ENCODE measurements around the gene FHOD3. TPM values are rescaled to one million over a fixed set of nuclear protein-coding genes. Genes with fewer than 3 reads are reported as not detected.

The FHOD3 gene
- total and polyA plus RNA-seq, 9 of the 15 experiments (the other 6 are each of a cell fraction or from before 2014, with no cell fraction given): 0.11 TPM; not detected in 8

DNA sequence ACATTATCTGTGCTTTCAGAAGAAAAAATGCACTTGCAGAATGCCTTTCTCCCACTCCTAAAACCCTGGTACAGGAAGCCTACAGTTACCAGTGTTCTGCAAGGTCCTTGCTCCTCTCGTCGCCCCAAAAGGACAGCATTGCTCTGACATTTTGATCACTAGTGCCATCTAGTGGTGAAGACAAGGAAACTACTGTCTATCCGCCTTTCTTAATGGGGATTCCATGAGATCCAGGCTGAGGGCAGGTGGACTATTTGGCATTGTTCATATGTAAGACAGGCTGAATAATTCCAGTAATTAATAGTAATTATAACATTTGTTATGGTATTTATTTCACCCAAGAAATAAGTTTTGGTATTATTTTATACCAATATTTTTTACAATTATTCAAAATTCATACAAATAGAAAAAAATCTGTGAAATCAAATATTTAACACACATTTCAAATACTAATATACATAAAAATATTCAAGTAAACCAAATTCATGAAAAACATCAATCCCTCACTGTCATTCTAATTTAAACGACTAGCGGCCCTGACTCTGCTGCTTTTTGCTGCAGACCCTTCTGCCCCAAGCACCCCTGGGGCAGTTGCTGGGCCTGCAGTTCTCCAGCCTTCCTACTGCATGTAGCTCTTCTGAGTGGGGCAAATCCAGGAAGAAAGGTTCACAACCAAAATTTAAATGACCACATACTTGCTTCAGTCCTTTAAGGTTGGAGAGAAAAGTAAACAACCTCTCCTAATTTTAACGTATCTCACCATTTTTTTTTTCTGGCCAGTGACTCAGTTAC is 512.3 kb downstream of the FHOD3 start (continued):
- TF ChIP-seq, protein P1, sequence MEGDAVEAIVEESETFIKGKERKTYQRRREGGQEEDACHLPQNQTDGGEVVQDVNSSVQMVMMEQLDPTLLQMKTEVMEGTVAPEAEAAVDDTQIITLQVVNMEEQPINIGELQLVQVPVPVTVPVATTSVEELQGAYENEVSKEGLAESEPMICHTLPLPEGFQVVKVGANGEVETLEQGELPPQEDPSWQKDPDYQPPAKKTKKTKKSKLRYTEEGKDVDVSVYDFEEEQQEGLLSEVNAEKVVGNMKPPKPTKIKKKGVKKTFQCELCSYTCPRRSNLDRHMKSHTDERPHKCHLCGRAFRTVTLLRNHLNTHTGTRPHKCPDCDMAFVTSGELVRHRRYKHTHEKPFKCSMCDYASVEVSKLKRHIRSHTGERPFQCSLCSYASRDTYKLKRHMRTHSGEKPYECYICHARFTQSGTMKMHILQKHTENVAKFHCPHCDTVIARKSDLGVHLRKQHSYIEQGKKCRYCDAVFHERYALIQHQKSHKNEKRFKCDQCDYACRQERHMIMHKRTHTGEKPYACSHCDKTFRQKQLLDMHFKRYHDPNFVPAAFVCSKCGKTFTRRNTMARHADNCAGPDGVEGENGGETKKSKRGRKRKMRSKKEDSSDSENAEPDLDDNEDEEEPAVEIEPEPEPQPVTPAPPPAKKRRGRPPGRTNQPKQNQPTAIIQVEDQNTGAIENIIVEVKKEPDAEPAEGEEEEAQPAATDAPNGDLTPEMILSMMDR (IDR thresholded peaks at IDR 0.05 in 2 of 3, conservative IDR thresholded peaks at IDR 0.05 in 1 of 3; ENCODE audit: insufficient read depth in 2 of 3, low read depth in 1 of 3, low read length in 3 of 3): peak; percentile 77 to 86 (median 83)
- no peak for TF ChIP-seq ZFP30 (CRISPR knock-in tag; IDR thresholded peaks at IDR 0.05; ENCODE audit: borderline replicate concordance)
- TF ChIP-seq HCFC1 (IDR thresholded peaks at IDR 0.05; ENCODE audit: low read depth, low read length): 0 out of 2 replicates have a peak, but pooled peaks have one; percentile 11
- no peak for TF ChIP-seq RBM34 (IDR thresholded peaks at IDR 0.05; ENCODE audit: borderline replicate concordance, insufficient read depth, low read length)
- TF ChIP-seq, protein P2, sequence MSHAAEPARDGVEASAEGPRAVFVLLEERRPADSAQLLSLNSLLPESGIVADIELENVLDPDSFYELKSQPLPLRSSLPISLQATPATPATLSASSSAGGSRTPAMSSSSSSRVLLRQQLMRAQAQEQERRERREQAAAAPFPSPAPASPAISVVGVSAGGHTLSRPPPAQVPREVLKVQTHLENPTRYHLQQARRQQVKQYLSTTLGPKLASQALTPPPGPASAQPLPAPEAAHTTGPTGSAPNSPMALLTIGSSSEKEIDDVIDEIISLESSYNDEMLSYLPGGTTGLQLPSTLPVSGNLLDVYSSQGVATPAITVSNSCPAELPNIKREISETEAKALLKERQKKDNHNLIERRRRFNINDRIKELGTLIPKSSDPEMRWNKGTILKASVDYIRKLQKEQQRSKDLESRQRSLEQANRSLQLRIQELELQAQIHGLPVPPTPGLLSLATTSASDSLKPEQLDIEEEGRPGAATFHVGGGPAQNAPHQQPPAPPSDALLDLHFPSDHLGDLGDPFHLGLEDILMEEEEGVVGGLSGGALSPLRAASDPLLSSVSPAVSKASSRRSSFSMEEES (CRISPR knock-in tag; IDR thresholded peaks at IDR 0.05): no peak
- TF ChIP-seq, protein P3, sequence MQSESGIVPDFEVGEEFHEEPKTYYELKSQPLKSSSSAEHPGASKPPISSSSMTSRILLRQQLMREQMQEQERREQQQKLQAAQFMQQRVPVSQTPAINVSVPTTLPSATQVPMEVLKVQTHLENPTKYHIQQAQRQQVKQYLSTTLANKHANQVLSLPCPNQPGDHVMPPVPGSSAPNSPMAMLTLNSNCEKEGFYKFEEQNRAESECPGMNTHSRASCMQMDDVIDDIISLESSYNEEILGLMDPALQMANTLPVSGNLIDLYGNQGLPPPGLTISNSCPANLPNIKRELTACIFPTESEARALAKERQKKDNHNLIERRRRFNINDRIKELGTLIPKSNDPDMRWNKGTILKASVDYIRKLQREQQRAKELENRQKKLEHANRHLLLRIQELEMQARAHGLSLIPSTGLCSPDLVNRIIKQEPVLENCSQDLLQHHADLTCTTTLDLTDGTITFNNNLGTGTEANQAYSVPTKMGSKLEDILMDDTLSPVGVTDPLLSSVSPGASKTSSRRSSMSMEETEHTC (IDR thresholded peaks at IDR 0.05): no peak
- TF ChIP-seq, protein P4, sequence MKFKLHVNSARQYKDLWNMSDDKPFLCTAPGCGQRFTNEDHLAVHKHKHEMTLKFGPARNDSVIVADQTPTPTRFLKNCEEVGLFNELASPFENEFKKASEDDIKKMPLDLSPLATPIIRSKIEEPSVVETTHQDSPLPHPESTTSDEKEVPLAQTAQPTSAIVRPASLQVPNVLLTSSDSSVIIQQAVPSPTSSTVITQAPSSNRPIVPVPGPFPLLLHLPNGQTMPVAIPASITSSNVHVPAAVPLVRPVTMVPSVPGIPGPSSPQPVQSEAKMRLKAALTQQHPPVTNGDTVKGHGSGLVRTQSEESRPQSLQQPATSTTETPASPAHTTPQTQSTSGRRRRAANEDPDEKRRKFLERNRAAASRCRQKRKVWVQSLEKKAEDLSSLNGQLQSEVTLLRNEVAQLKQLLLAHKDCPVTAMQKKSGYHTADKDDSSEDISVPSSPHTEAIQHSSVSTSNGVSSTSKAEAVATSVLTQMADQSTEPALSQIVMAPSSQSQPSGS (CRISPR knock-in tag; IDR thresholded peaks at IDR 0.05): no peak
- TF ChIP-seq, protein P5, sequence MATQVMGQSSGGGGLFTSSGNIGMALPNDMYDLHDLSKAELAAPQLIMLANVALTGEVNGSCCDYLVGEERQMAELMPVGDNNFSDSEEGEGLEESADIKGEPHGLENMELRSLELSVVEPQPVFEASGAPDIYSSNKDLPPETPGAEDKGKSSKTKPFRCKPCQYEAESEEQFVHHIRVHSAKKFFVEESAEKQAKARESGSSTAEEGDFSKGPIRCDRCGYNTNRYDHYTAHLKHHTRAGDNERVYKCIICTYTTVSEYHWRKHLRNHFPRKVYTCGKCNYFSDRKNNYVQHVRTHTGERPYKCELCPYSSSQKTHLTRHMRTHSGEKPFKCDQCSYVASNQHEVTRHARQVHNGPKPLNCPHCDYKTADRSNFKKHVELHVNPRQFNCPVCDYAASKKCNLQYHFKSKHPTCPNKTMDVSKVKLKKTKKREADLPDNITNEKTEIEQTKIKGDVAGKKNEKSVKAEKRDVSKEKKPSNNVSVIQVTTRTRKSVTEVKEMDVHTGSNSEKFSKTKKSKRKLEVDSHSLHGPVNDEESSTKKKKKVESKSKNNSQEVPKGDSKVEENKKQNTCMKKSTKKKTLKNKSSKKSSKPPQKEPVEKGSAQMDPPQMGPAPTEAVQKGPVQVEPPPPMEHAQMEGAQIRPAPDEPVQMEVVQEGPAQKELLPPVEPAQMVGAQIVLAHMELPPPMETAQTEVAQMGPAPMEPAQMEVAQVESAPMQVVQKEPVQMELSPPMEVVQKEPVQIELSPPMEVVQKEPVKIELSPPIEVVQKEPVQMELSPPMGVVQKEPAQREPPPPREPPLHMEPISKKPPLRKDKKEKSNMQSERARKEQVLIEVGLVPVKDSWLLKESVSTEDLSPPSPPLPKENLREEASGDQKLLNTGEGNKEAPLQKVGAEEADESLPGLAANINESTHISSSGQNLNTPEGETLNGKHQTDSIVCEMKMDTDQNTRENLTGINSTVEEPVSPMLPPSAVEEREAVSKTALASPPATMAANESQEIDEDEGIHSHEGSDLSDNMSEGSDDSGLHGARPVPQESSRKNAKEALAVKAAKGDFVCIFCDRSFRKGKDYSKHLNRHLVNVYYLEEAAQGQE (IDR thresholded peaks at IDR 0.05; ENCODE audit: borderline replicate concordance): peak; percentile 35; the same call in 1 of the 2 replicates
- TF ChIP-seq, protein P5 (CRISPR knock-in tag; IDR thresholded peaks at IDR 0.05; ENCODE audit: low read depth): no peak
- TF ChIP-seq, protein P6, sequence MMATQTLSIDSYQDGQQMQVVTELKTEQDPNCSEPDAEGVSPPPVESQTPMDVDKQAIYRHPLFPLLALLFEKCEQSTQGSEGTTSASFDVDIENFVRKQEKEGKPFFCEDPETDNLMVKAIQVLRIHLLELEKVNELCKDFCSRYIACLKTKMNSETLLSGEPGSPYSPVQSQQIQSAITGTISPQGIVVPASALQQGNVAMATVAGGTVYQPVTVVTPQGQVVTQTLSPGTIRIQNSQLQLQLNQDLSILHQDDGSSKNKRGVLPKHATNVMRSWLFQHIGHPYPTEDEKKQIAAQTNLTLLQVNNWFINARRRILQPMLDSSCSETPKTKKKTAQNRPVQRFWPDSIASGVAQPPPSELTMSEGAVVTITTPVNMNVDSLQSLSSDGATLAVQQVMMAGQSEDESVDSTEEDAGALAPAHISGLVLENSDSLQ (IDR thresholded peaks at IDR 0.05): 0 out of 2 replicates have a peak, but pooled peaks have one; percentile 42

All from K562 (cell line).